Measurements from ENCODE around the gene SLC30A1. TPM values are rescaled to one million over a fixed set of nuclear protein-coding genes. Genes with fewer than 3 reads are reported as not detected.

SLC30A1 gene
- total RNA-seq, 1 experiment from 2014 or later = 6.7 TPM

DNA sequence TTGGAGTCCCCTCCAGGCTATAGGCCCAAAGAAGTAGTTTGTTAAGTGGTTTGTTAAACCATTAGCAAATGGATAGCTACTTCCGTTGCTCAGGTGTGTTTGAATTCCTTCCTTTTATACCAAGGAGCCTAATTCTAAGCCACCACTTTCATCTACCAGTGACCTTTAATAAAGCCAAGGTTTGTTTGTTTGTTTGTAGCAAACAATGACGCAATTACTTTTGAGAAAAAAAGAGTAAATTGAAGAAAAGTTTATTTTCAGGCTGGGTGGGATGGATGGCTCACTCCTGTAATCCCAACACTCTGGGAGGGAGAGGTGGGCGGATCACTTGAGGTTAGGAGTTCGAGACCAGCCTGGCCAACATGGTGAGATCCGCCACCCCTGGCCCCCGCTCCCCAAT, 56.2 kb downstream of the SLC30A1 start:
- Histone ChIP-seq H3K9me2 (replicated peaks; ENCODE audit: low read length) (no peaks in the 10 kb centered on the region), H3K4me2 (ENCODE audit: low read length) (no peak overlapping the region)
- POLR2A ChIA-PET (ENCODE audit: unreplicated experiment) = interaction anchor here (0.7 kb wide), 1 partner anchor 33 kb away, joined by 6 read pairs; no protein-coding TSS in a partner anchor

More for the DNA sequence above, 56.2 kb downstream of the SLC30A1 start:
- H3K36me3 ChIP-seq (ENCODE audit: low read depth, low read length) = no peaks in the 10 kb centered on the region
- BruUV-seq (replicated peaks) = no TSS peak
- H3K79me2 ChIP-seq (ENCODE audit: low read length) = no peaks in the 10 kb centered on the region
- H2AFZ ChIP-seq (ENCODE audit: low read length) = no peak overlapping the region
- H3K9ac ChIP-seq (ENCODE audit: low read length) = no peak overlapping the region
- no peaks in the 10 kb centered on the region for H3F3A ChIP-seq (ENCODE audit: low read length, unreplicated experiment)
- H3K4me1 ChIP-seq (ENCODE audit: insufficient read depth, low read length) = no peaks in the 10 kb centered on the region
- no peaks in the 10 kb centered on the region for H3K9me3 ChIP-seq (ENCODE audit: low read length)
- intact Hi-C loops (cut with micrococcal nuclease) = no loop called here
- no peaks in the 10 kb centered on the region for H4K20me1 ChIP-seq (ENCODE audit: low read length)
- no peak for TF ChIP-seq EZH2 (IDR thresholded peaks at IDR 0.05; ENCODE audit: low read length, unreplicated experiment)
- no peak for TF ChIP-seq EZH2phosphoT487 (IDR thresholded peaks at IDR 0.05; ENCODE audit: borderline replicate concordance, low read length)
- no peak for TF ChIP-seq CTCF (conservative IDR thresholded peaks at IDR 0.05; ENCODE audit: low read depth, low read length)
- H3K27ac ChIP-seq (ENCODE audit: low read length) = no peak overlapping the region
- DNase-seq (no peak), ATAC-seq (no peak)
- H3K27me3 ChIP-seq (ENCODE audit: low read length) = no peaks in the 10 kb centered on the region
- CTCF ChIA-PET = interaction anchor here (0.6 kb wide), 1 partner anchor 1776 kb away, joined by 3 read pairs; no protein-coding TSS in a partner anchor
- H3K4me3 ChIP-seq (ENCODE audit: low read length) = no peak overlapping the region

Other genes starting within 250 kb of the SLC30A1 start
- gene RD3, start 87.0 kb downstream of the SLC30A1 start, total RNA-seq (2014; rRNA removed) = not detected in 2 replicates
- 42.7 and 47.5 TPM in 2 replicates for gene NEK2, start 96.5 kb upstream of the SLC30A1 start, total RNA-seq (2014; rRNA removed)

All from PC-3 (cell line).